ENCODE data around the gene EIF4G3.
"Not testable (repeated sequence)": the region's sequence is repeated elsewhere in the genome, so short reads cannot be mapped to it uniquely, and the experiment has no call there.

EIF4G3 gene

GRCh38 chr1:20854529-20854928 is 322.2 kb downstream of the EIF4G3 start:
- no peak overlapping the region for H3K27ac ChIP-seq
- TF ChIP-seq CTCF (conservative IDR thresholded peaks at IDR 0.05): no peak

GRCh38 chr1:20851791-20852190 is 324.9 kb downstream of the EIF4G3 start:
- H3K27ac ChIP-seq: not testable (repeated sequence)

GRCh38 chr1:20850021-20850420 is 326.7 kb downstream of the EIF4G3 start:
- no peak overlapping the region for H3K27ac ChIP-seq
- TF ChIP-seq ZFX (IDR thresholded peaks at IDR 0.05) (no peak), CTCF (conservative IDR thresholded peaks at IDR 0.05) (no peak)

- H3K27ac ChIP-seq: no peak overlapping the region
- TF ChIP-seq CTCF (conservative IDR thresholded peaks at IDR 0.05): no peak
Observed at GRCh38 chr1:20849100-20849499, 327.6 kb downstream of the EIF4G3 start.

GRCh38 chr1:20848162-20848561 is 328.5 kb downstream of the EIF4G3 start:
- TF ChIP-seq ZFX (IDR thresholded peaks at IDR 0.05) (no peak), CTCF (conservative IDR thresholded peaks at IDR 0.05) (no peak)
- H3K27ac ChIP-seq: no peak overlapping the region

GRCh38 chr1:20847611-20848080 is 329.1 kb downstream of the EIF4G3 start:
- H3K27ac ChIP-seq: no peak overlapping the region

GRCh38 chr1:20846461-20847374 is 330.0 kb downstream of the EIF4G3 start:
- no peak overlapping the region for H3K27ac ChIP-seq
- TF ChIP-seq CTCF (conservative IDR thresholded peaks at IDR 0.05) (no peak), ZFX (IDR thresholded peaks at IDR 0.05) (no peak)

More at GRCh38 chr1:20847611-20848080, 329.1 kb downstream of the EIF4G3 start:
- TF ChIP-seq ZFX (IDR thresholded peaks at IDR 0.05): no peak
- no peak for TF ChIP-seq CTCF (conservative IDR thresholded peaks at IDR 0.05)

- TF ChIP-seq ZFX (IDR thresholded peaks at IDR 0.05) (no peak), CTCF (conservative IDR thresholded peaks at IDR 0.05) (no peak)
- no peak overlapping the region for H3K27ac ChIP-seq
Observed at GRCh38 chr1:20840731-20841130, 336.0 kb downstream of the EIF4G3 start.

Data from C4-2B (cell line).